ENCODE measurements around the gene NFATC1. TPM values are rescaled to one million over a fixed set of nuclear protein-coding genes. Genes with fewer than 3 reads are reported as not detected.

The NFATC1 gene
- polyA plus RNA-seq, 2 donors = 1.3 to 1.9 TPM

DNA sequence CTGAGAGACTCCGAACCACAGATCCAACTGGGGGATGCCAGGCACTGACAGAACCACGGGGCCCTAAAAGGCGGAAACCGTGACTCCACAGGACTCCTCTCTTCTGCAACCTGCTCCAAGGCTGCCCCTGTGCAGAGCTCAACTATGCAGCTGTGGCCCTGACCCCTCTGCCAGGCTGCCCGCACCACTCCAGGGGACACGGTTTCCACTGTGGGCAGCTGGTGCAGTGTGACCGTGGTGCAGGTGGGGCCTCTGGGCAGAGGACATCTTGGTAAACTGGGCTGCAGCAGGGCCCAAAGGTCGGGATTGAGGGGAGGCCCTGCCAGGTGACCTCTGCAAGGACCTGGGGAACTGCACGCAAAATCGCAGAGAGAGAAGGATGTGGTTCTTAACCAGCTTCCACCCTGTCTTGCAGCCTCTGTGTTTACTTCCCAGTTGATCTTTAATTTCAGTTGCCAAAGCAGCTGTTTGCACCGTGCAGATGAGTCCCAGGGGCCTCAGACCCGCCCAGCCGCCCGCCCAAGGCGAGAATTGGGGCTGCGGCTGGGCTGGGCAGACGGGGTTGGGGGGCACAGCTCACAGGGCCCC is 179.3 kb downstream of the NFATC1 start:
- Histone ChIP-seq H3K27me3 (ENCODE audit: control insufficient read depth in 1 of 2, insufficient read depth in 2 of 2, low read length in 2 of 2) (no peaks in the 10 kb centered on the region), H3K4me1 (ENCODE audit: control insufficient read depth in 2 of 2, insufficient read depth in 2 of 2, low read length in 1 of 2) (peaks cover 15 to 16% of the 10 kb centered on the region in 2 donors), H3K4me3 (ENCODE audit: low read depth in 1 of 2, low read length in 2 of 2) (no peak overlapping the region), H3K9me3 (ENCODE audit: control insufficient read depth in 2 of 2, insufficient read depth in 1 of 2, low read depth in 1 of 2, low read length in 1 of 2) (peaks cover 4 to 18% of the 10 kb centered on the region in 2 donors), H3K27ac (ENCODE audit: low read depth in 2 of 2, low read length in 1 of 2) (no peak overlapping the region), H3K36me3 (ENCODE audit: control insufficient read depth in 2 of 2, insufficient read depth in 2 of 2, low read length in 1 of 2) (no peaks in the 10 kb centered on the region)
- 71 to 73% methylated on average over 17 of the region's 17 CpGs for WGBS, 2 donors

DNA sequence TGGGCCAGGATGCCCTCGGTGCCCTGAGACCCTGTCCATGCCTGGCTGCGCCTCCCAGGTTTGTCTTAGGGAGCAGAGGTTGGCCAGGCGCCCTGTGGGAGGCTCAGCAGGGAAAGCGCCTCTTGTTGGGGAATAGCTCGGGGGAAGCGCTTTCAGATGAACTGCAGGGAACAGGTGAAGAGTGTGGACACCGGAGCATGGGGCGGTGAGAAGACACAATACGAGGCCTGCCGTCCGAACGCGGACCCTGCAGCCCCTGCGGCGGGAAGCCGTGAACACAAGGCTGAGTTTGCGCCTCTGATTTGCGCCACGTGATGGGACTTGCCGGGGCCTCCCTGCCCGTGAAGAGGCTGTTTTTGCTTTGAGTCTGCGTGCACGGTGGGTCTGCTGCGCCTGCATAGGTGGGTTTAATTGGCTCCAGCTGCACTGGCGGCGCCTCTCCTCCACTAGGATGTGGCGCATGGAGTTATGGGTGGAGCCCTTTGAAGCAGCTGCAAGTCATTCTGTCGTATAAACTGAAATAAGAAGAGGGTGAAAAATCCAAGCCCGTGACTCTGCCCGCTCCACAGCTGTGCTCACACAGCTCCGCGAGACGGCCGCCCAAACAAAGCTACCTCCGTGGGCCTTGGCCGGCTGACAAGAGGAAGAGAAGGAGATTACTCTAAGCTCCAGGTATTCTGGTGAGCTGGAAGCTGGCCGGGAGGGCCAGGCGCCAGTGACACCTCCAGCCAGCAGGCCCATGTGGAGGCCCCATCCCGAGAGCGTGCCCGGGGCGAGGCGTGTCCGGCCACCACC is 180.4 kb downstream of the NFATC1 start:
- Histone ChIP-seq H3K9me3 (ENCODE audit: control insufficient read depth in 2 of 2, insufficient read depth in 1 of 2, low read depth in 1 of 2, low read length in 1 of 2) (peaks cover 4 to 18% of the 10 kb centered on the region in 2 donors), H3K27ac (ENCODE audit: low read depth in 2 of 2, low read length in 1 of 2) (no peak overlapping the region), H3K36me3 (ENCODE audit: control insufficient read depth in 2 of 2, insufficient read depth in 2 of 2, low read length in 1 of 2) (no peaks in the 10 kb centered on the region), H3K27me3 (ENCODE audit: control insufficient read depth in 1 of 2, insufficient read depth in 2 of 2, low read length in 2 of 2) (no peaks in the 10 kb centered on the region), H3K4me3 (ENCODE audit: low read depth in 1 of 2, low read length in 2 of 2) (no peak overlapping the region), H3K4me1 (ENCODE audit: control insufficient read depth in 2 of 2, insufficient read depth in 2 of 2, low read length in 1 of 2) (peaks cover 13 to 15% of the 10 kb centered on the region in 2 donors)
- 42 to 46% methylated on average over 41 to 44 of the region's 44 CpGs for WGBS, 2 donors

DNA sequence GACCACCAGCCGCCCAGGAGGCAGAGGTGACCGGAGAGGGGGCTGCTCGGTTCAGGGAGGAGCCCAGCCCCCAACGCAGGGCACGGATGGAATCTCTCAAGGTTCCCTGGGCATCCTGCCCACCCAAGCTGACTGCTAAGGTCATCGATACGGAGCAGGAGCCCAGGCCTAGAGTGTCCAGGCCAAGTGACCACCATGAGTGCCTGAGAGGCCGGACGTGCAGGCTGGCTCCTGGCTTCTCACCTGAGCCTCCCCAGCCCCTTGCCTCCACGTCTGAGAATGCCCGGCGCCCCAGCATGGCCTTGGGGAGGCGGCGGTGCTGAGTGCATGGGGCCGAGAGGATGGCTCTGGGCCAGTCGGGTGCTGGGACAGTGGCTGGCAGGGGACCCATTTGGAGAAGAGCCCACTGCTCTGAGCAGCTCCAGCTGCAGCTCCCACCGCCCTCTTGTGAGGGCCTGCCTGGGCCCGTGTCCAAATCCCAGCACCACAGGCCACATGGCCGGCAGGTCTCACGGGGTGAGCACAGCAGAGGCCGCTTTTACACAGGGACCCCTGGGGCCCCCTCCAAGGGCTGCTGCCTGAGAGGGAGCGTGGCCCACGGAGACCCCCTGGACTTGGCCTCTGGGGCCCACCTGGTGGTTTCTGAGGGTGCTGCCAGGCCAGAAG is 181.1 kb downstream of the NFATC1 start:
- H3K4me1 ChIP-seq (ENCODE audit: control insufficient read depth in 2 of 2, insufficient read depth in 2 of 2, low read length in 1 of 2) = peaks cover 13 to 15% of the 10 kb centered on the region in 2 donors
- WGBS, 2 donors = 27 to 32% methylated on average over 22 to 23 of the region's 23 CpGs
- H3K4me3 ChIP-seq (ENCODE audit: low read depth in 1 of 2, low read length in 2 of 2) = no peak overlapping the region
- no peaks in the 10 kb centered on the region for H3K27me3 ChIP-seq (ENCODE audit: control insufficient read depth in 1 of 2, insufficient read depth in 2 of 2, low read length in 2 of 2)
- no peak overlapping the region for H3K27ac ChIP-seq (ENCODE audit: low read depth in 2 of 2, low read length in 1 of 2)
- no peaks in the 10 kb centered on the region for H3K36me3 ChIP-seq (ENCODE audit: control insufficient read depth in 2 of 2, insufficient read depth in 2 of 2, low read length in 1 of 2)
- H3K9me3 ChIP-seq (ENCODE audit: control insufficient read depth in 2 of 2, insufficient read depth in 1 of 2, low read depth in 1 of 2, low read length in 1 of 2) = peaks cover 4 to 19% of the 10 kb centered on the region in 2 donors

DNA sequence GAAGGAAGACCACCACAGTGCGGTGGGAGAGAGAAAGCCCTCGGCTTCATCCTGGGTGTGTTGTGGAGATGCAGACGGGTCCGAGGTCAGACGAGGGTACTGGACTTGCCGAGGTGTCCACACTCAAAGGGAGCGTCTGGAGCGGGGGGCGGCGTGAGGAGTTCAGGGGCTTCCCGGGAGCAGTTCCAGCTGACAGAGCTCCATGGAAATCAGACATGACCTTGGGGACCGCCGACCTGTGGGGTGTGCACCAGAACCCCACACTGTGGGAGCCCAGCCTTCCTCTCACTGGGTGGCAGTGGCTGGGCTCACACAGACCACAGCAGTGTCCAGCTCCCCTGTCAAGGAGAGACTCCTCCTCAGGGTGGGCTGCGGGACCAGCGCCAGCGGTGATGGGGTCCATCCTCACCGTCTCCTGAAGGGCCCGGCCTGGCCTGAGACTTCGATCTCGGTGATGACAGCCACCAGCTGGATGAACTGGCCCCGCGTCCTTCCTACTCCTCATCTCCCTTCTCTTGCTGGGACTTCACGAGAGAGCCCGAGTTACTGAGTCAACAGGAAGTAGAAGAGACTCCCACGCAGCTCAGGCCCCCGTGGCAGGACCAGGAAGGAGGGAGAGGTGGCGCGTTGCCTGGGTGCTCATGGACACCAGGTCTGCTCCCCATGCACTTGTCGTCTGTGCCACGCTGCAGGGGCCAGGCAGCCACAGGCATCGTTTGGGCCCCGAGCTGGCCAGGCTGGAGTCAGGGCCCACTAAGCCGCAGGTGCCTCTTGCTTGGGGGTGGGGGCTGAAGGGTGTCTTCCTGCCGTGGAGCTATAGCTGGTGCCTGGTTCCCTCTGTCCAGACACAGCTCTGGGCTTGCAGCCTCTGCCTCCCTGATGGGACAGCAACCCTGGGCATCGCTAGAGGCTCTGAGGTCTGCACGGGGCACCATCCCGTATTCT is 182.0 kb downstream of the NFATC1 start:
- Histone ChIP-seq H3K4me3 (ENCODE audit: low read depth in 1 of 2, low read length in 2 of 2) (no peak overlapping the region), H3K27me3 (ENCODE audit: control insufficient read depth in 1 of 2, insufficient read depth in 2 of 2, low read length in 2 of 2) (no peaks in the 10 kb centered on the region), H3K4me1 (ENCODE audit: control insufficient read depth in 2 of 2, insufficient read depth in 2 of 2, low read length in 1 of 2) (peaks cover 13 to 15% of the 10 kb centered on the region in 2 donors), H3K36me3 (ENCODE audit: control insufficient read depth in 2 of 2, insufficient read depth in 2 of 2, low read length in 1 of 2) (no peaks in the 10 kb centered on the region), H3K27ac (ENCODE audit: low read depth in 2 of 2, low read length in 1 of 2) (no peak overlapping the region), H3K9me3 (ENCODE audit: control insufficient read depth in 2 of 2, insufficient read depth in 1 of 2, low read depth in 1 of 2, low read length in 1 of 2) (peaks cover 3 to 21% of the 10 kb centered on the region in 2 donors)
- WGBS, 2 donors = 72 to 75% methylated on average over 35 to 37 of the region's 37 CpGs

DNA sequence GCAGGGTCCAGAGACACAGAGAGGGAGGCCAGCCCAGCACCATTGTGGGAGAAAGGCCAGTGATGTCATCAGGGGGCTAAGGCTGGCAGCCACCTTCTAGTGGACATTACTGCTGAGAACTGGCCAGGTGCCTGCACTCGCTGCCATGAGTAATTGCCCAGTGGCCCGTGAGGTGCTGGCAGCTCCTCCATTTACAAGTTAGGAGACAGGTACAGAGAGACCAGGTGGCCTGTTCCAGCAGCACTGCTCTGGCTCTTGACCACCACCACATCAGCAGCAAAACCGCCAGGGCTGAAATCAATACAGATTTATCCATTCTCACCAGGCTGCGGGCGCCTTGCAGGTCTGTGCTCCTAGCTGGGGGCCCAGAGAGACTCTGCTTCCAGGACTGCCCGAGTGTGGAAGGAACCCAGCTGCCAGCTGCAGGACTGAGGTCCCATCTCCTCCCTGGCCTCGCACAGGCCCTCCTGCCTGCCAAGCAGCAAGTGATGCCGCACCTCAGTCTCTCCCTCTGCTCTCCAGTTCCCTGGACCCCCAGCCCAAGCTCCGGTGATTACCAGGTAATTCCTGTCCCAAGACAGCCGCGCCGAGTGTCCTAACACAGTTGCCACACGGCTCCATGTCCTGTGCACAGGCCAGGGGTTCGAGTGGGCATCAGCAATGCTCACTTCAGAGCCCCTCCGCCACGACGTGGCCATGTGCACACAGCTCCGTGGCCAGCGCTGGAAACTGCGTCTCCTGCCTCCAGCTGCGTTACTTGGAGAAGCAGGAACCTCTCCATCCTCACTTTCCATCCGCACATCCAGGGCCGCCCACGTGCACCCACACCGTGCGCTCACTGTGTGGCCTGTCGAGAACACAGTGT is 182.9 kb downstream of the NFATC1 start:
- H3K4me3 ChIP-seq (ENCODE audit: low read depth in 1 of 2, low read length in 2 of 2) = no peak overlapping the region
- H3K27me3 ChIP-seq (ENCODE audit: control insufficient read depth in 1 of 2, insufficient read depth in 2 of 2, low read length in 2 of 2) = no peaks in the 10 kb centered on the region
- no peak overlapping the region for H3K27ac ChIP-seq (ENCODE audit: low read depth in 2 of 2, low read length in 1 of 2)
- no peaks in the 10 kb centered on the region for H3K36me3 ChIP-seq (ENCODE audit: control insufficient read depth in 2 of 2, insufficient read depth in 2 of 2, low read length in 1 of 2)
- WGBS, 2 donors = 86 to 89% methylated on average over 27 of the region's 27 CpGs
- H3K9me3 ChIP-seq (ENCODE audit: control insufficient read depth in 2 of 2, insufficient read depth in 1 of 2, low read depth in 1 of 2, low read length in 1 of 2) = peaks cover 0 to 15% of the 10 kb centered on the region in 2 donors
- H3K4me1 ChIP-seq (ENCODE audit: control insufficient read depth in 2 of 2, insufficient read depth in 2 of 2, low read length in 1 of 2) = peaks cover 13 to 15% of the 10 kb centered on the region in 2 donors
